Measurements from ENCODE around the gene ASPG.

The ASPG gene

DNA sequence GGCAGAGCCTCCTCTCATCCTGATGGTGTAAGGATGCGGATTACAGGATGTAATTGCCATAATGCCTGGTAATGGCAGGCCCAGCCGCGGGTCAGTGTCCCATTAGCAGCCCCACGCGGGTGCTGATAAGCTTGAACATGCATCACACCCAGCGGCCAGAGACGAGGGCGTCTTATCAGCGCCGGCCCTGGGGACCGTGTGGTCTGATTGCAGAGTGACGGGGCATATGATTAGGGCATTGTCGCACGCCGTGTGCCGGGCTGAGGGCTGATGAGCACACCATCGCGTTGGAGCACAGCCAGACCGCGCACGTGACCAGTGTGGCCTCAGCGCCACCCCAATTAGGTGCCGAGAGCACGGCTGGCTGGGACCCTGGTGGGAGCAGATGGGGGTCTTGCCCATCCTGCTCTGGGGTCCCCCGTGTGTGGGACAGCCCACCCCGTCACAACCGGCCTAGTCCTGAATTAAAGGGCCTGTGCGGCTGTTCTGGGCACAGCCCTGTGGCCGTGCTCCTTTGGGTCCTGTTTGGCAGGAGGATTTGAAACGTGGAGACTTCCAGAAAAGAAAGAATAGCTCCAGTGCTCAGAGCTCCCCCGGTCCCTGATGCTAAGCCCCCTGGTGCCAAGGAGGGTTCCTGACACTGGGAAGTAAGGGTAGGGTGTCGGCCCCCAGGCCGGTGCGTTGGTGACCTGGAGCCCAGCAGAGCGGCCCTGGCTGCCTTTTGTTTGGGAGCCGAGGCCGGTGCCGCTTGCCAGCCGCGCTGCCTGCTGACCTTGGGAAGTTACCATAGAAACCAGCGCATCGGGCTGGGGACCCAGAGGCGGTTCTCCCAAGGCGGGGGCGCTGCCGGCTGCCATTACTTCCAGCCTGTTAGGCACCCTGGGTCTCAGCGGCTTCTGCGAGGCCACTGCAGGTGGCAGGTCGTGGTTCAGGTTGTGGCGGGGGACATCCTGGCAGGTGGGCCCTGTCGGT, 73.6 kb downstream of the ASPG start:
- POLR2A ChIA-PET = no interaction called here
- no peak for DNase-seq (ENCODE audit: extremely low spot score)
- TF ChIP-seq CTCF (IDR thresholded peaks at IDR 0.05; ENCODE audit: control extremely low read depth, extremely low read depth, low read depth, missing control alignments) = no peak
- CTCF ChIA-PET = interaction anchor here (1.0 kb wide), 1 partner anchor 405 kb away, joined by 3 read pairs; no protein-coding TSS in a partner anchor

DNA sequence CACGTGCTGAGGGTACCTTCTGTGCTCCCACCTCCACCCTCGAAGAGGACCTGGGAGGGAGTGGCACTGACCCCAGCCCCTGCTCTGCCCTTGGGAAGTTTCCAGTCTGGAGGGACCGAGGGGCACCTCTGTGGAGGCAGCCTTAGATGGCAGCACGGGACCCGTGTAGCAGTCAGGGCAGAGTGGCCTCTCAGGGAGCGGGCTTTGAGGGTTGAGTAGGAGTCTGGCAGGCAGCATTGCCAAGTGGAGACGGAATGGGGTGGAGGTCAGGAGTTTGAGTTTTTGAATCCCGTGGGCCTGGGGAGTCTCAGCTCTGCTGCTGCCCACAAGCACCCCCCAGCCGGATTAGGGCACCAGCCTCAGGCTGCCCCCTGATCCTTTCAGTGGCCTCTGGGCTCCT, 74.5 kb downstream of the ASPG start:
- TF ChIP-seq CTCF (IDR thresholded peaks at IDR 0.05; ENCODE audit: control extremely low read depth, extremely low read depth, low read depth, missing control alignments) = no peak
- DNase-seq (ENCODE audit: extremely low spot score) = no peak
- CTCF ChIA-PET = no interaction called here
- POLR2A ChIA-PET = no interaction called here

- no peak for TF ChIP-seq CTCF (IDR thresholded peaks at IDR 0.05; ENCODE audit: control extremely low read depth, extremely low read depth, low read depth, missing control alignments)
- no peak for DNase-seq (ENCODE audit: extremely low spot score)
- CTCF ChIA-PET = interaction anchor here (1.5 kb wide), 1 partner anchor 341 kb away, joined by 3 read pairs; no protein-coding TSS in a partner anchor
- POLR2A ChIA-PET = no interaction called here
Observed at GRCh38 chr14:104161602-104162367, 76.3 kb downstream of the ASPG start.

- ChIA-PET CTCF (no interaction called here), POLR2A (no interaction called here)
- no peak for TF ChIP-seq CTCF (IDR thresholded peaks at IDR 0.05; ENCODE audit: control extremely low read depth, extremely low read depth, low read depth, missing control alignments)
- DNase-seq (ENCODE audit: extremely low spot score) = no peak
Observed at GRCh38 chr14:104162495-104162894, 77.0 kb downstream of the ASPG start.

DNA sequence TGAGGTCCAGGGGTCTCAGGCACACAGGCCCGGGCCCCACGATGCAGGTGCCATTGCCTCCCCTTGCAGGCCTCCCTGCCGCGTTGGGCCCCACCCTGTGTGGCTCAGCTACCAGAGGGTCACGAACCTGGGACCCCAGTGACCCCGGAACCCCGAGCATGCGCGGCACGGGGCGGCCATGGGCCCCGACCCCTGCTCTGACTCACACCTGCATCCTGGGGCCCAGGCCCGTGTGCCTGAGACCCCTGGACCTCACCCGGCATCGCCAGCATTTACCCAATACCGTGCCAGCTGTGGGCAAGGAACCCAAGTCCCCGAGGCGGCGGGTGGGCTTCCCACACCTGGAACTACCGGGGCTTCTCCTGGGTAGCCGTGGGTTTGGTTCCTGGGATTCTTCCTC, 78.0 kb downstream of the ASPG start:
- ChIA-PET CTCF (no interaction called here), POLR2A (no interaction called here)
- TF ChIP-seq CTCF (IDR thresholded peaks at IDR 0.05; ENCODE audit: control extremely low read depth, extremely low read depth, low read depth, missing control alignments) = no peak
- DNase-seq (ENCODE audit: extremely low spot score) = no peak

GRCh38 chr14:104164041-104164440, 78.5 kb downstream of the ASPG start:
- TF ChIP-seq CTCF (IDR thresholded peaks at IDR 0.05; ENCODE audit: control extremely low read depth, extremely low read depth, low read depth, missing control alignments) = no peak
- ChIA-PET CTCF (no interaction called here), POLR2A (no interaction called here)
- no peak for DNase-seq (ENCODE audit: extremely low spot score)
